HEK293 (cell line): ENCODE measurements around the gene RSPH1.

Experiments used
- CTCF ChIA-PET: fragments of 350-600 bp; formaldehyde crosslinking; extraction: SDS; loops from one replicate; lab custom pipeline; 2021; ENCODE audit warnings: antibody characterized with exemption; lab: Yijun Ruan, JAX
- POLR2A ChIA-PET: fragments of 300-600 bp; formaldehyde crosslinking; extraction: SDS; loops from one replicate; lab custom pipeline; 2020; ENCODE audit warnings: antibody characterized with exemption, inconsistent platforms; lab: Yijun Ruan, JAX
- H3K27ac ChIP-seq: fragments of 200-500 bp; sonication (Bioruptor generic); 2 replicates; pipeline ENCODE4 v1.5.1; 2014; ENCODE audit warnings: low read depth, low read length, control low read depth, inconsistent platforms; ENCODE audit errors: extremely low read depth
- H3K36me3 ChIP-seq, 2 experiments: fragments of 200-500 bp in 1 of 2; sonication (Bioruptor generic) in 1 of 2; 1 replicate in 1 of 2; 2 replicates in 1 of 2; pipeline ENCODE4 v1.5.1; 2014 to 2017; ENCODE audit warnings: inconsistent platforms in 2 of 2, low read length in 2 of 2; ENCODE audit not compliant: control insufficient read depth in 2 of 2, insufficient read depth in 1 of 2
- H3K4me1 ChIP-seq: fragments of 200-500 bp; sonication (Bioruptor generic); 2 replicates; pipeline ENCODE4 v1.5.1; 2014; ENCODE audit warnings: mild to moderate bottlenecking, low read length, inconsistent platforms; ENCODE audit not compliant: control insufficient read depth, insufficient read depth
- H3K4me3 ChIP-seq: 2 replicates; pipeline ENCODE4 v1.5.1; 2011; ENCODE audit warnings: low read depth, mild to moderate bottlenecking, control low read depth, low read length, moderate library complexity
- H3K9me3 ChIP-seq: fragments of 200-500 bp; sonication (Bioruptor generic); 2 replicates; pipeline ENCODE4 v1.5.1; 2014; ENCODE audit warnings: low read depth, low read length, inconsistent platforms; ENCODE audit not compliant: control insufficient read depth, insufficient read depth
- GFI1B ChIP-seq: fragments of 450-650 bp; formaldehyde crosslinking; IDR thresholded peaks from 2 replicates; pipeline ENCODE4 v1.5.1; 2016; ENCODE audit warnings: missing biosample characterization, missing genetic modification characterization
- KLF10 ChIP-seq: fragments of 450-650 bp; IDR thresholded peaks from 2 replicates; pipeline ENCODE4 v1.5.1; 2018; ENCODE audit warnings: missing biosample characterization, mild to moderate bottlenecking, missing genetic modification characterization
- KLF8 ChIP-seq: fragments of 450-650 bp; formaldehyde crosslinking; IDR thresholded peaks from 2 replicates; pipeline ENCODE4 v1.5.1; 2016; ENCODE audit warnings: missing biosample characterization, missing genetic modification characterization
- SALL2 ChIP-seq: fragments of 450-650 bp; formaldehyde crosslinking; IDR thresholded peaks from 2 replicates; pipeline ENCODE4 v1.5.0; 2017; ENCODE audit warnings: missing biosample characterization, mild to moderate bottlenecking, missing genetic modification characterization, borderline replicate concordance
- ZNF132 ChIP-seq: fragments of 450-650 bp; formaldehyde crosslinking; IDR thresholded peaks from 2 replicates; pipeline ENCODE4 v1.5.1; 2017; ENCODE audit warnings: missing biosample characterization, missing genetic modification characterization, borderline replicate concordance
- ZNF184 ChIP-seq: fragments of 450-650 bp; IDR thresholded peaks from 2 replicates; pipeline ENCODE4 v1.5.1; 2018; ENCODE audit warnings: missing biosample characterization, mild to moderate bottlenecking, missing genetic modification characterization
- ZNF404 ChIP-seq: fragments of 450-650 bp; formaldehyde crosslinking; IDR thresholded peaks from 2 replicates; pipeline ENCODE4 v1.5.1; 2017; ENCODE audit warnings: missing biosample characterization, missing genetic modification characterization
- ZNF423 ChIP-seq: fragments of 450-650 bp; formaldehyde crosslinking; IDR thresholded peaks from 2 replicates; pipeline ENCODE4 v1.5.1; 2016; ENCODE audit warnings: missing biosample characterization, missing genetic modification characterization
- ZNF501 ChIP-seq: fragments of 450-650 bp; formaldehyde crosslinking; IDR thresholded peaks from 2 replicates; pipeline ENCODE4 v1.5.1; 2016; ENCODE audit warnings: missing biosample characterization, missing genetic modification characterization
- ZNF529 ChIP-seq: fragments of 450-650 bp; formaldehyde crosslinking; IDR thresholded peaks from 2 replicates; pipeline ENCODE4 v1.5.1; 2017; ENCODE audit warnings: missing genetic modification characterization, missing biosample characterization; ENCODE audit not compliant: insufficient replicate concordance
- ZNF544 ChIP-seq: fragments of 450-650 bp; formaldehyde crosslinking; IDR thresholded peaks from 2 replicates; pipeline ENCODE4 v1.5.0; 2017; ENCODE audit warnings: missing biosample characterization, missing genetic modification characterization
- ZNF660 ChIP-seq: fragments of 450-650 bp; IDR thresholded peaks from 2 replicates; pipeline ENCODE4 v1.5.1; 2018; ENCODE audit warnings: missing biosample characterization, mild to moderate bottlenecking, missing genetic modification characterization
- ZNF776 ChIP-seq: fragments of 450-650 bp; formaldehyde crosslinking; IDR thresholded peaks from 2 replicates; pipeline ENCODE4 v1.5.0; 2017; ENCODE audit warnings: missing biosample characterization, missing genetic modification characterization, borderline replicate concordance
- ZNF785 ChIP-seq: fragments of 450-650 bp; formaldehyde crosslinking; IDR thresholded peaks from 2 replicates; pipeline ENCODE4 v1.5.1; 2016; ENCODE audit warnings: missing biosample characterization, missing genetic modification characterization
- ZNF792 ChIP-seq: fragments of 450-650 bp; formaldehyde crosslinking; IDR thresholded peaks from 2 replicates; pipeline ENCODE4 v1.5.1; 2016; ENCODE audit warnings: missing biosample characterization, missing genetic modification characterization
- TF ChIP-seq, protein P1 (sequence below): fragments of 450-650 bp; formaldehyde crosslinking; IDR thresholded peaks from 2 replicates; pipeline ENCODE4 v1.5.1; 2016; ENCODE audit warnings: missing biosample characterization, missing genetic modification characterization
- TF ChIP-seq, protein P2 (sequence below): fragments of 450-650 bp; formaldehyde crosslinking; IDR thresholded peaks from 2 replicates; pipeline ENCODE4 v1.5.1; 2016; ENCODE audit warnings: missing biosample characterization, missing genetic modification characterization
- TF ChIP-seq, protein P3 (sequence below): fragments of 450-650 bp; formaldehyde crosslinking; IDR thresholded peaks from 2 replicates; pipeline ENCODE4 v1.5.1; 2016; ENCODE audit warnings: missing biosample characterization, missing genetic modification characterization
- TF ChIP-seq, protein P4 (sequence below): fragments of 450-650 bp; formaldehyde crosslinking; IDR thresholded peaks from 2 replicates; pipeline ENCODE4 v1.5.1; 2016; ENCODE audit warnings: missing biosample characterization, missing genetic modification characterization
- TF ChIP-seq, protein P5 (sequence below): fragments of 450-650 bp; formaldehyde crosslinking; IDR thresholded peaks from 2 replicates; pipeline ENCODE4 v1.5.1; 2016; ENCODE audit warnings: missing biosample characterization, missing genetic modification characterization
- TF ChIP-seq, protein P6 (sequence below): fragments of 450-650 bp; formaldehyde crosslinking; IDR thresholded peaks from 2 replicates; pipeline ENCODE4; 2016; ENCODE audit warnings: missing biosample characterization, missing genetic modification characterization
- TF ChIP-seq, protein P7 (sequence below): fragments of 450-650 bp; formaldehyde crosslinking; IDR thresholded peaks from 2 replicates; pipeline ENCODE4 v1.5.1; 2016; ENCODE audit warnings: missing biosample characterization, missing genetic modification characterization

Gene RSPH1

DNA sequence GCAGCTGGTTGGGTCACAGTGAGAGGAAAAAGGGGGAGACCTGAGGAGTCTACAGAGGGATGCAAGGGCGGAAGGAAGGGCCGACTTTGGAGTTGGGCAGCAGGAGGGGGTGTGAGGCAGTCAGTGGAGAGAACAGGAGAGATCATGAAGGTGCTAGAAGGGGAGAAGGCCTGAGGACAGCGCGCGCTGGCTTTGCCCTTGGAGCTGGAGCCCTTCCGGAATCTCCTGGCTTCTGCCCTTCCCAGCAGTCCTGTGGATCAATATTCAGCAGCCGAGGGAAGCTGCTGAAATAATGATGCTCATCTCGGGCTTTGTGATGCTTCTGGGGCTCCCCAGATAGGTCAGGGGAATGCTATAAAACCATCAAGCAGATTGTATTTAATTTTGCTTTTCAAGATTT is 44.4 kb upstream of the RSPH1 start (continued):
- TF ChIP-seq ZNF529 (tag by site-specific recombination) (no peak), ZNF404 (tag by site-specific recombination) (no peak)
- TF ChIP-seq, protein P1, sequence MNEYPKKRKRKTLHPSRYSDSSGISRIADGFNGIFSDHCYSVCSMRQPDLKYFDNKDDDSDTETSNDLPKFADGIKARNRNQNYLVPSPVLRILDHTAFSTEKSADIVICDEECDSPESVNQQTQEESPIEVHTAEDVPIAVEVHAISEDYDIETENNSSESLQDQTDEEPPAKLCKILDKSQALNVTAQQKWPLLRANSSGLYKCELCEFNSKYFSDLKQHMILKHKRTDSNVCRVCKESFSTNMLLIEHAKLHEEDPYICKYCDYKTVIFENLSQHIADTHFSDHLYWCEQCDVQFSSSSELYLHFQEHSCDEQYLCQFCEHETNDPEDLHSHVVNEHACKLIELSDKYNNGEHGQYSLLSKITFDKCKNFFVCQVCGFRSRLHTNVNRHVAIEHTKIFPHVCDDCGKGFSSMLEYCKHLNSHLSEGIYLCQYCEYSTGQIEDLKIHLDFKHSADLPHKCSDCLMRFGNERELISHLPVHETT (tag by site-specific recombination): no peak

DNA sequence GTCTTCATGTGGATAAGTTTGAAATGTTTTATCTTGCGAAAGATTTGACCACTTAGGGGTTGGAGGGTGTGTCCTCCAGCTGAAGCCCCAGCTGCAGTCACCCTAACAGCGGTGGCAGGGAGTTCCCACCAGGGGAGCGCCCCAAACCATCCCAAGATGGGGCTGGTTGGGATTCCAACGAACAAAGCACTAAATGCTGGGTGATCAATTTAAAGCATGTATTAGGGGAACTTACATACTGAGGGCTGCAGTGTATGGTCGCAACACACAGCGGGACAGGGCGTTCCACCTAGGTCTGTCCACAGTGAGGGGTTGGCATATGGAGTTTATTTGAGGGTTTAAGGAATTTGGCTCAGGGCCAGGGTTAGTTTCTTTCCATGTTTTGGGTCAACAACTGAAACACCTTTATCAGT is 43.9 kb upstream of the RSPH1 start:
- no peak overlapping the region for H3K27ac ChIP-seq
- H3K4me1 ChIP-seq: peaks cover 10% of the 10 kb centered on the region; the same call in 1 of the 2 replicates

DNA sequence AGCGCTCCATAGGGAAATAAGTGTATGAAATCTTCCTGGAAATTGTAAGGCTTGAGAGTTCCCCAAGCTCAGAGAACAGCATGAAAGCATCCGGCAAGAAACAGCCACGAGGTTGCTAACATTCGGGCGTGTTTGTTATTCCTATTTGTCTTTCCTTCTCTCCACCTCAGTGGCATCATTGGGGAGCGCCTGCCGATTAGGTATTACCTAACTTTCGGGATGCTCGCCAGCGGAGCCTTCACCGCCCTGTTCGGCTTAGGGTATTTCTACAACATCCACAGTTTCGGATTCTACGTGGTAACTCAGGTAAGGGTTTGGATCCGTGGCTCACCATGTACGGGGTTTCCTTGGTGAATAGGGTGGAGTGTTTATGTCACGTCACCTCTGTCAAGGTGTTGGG is 43.3 kb upstream of the RSPH1 start:
- ChIA-PET CTCF (interaction anchor here (1.2 to 1.3 kb wide), 2 partner anchors 14 to 54 kb away, joined by 3 to 4 read pairs; no protein-coding TSS in a partner anchor), POLR2A (no interaction called here)
- H3K4me1 ChIP-seq: peaks cover 10% of the 10 kb centered on the region; the same call in 1 of the 2 replicates
- H3K27ac ChIP-seq: no peak overlapping the region
- H3K36me3 ChIP-seq: peaks cover 0 to 19% of the 10 kb centered on the region in 2 experiments; a peak in 1 of 3 replicates
- H3K4me3 ChIP-seq: no peak overlapping the region
- no peaks in the 10 kb centered on the region for H3K9me3 ChIP-seq
- TF ChIP-seq, protein P2, sequence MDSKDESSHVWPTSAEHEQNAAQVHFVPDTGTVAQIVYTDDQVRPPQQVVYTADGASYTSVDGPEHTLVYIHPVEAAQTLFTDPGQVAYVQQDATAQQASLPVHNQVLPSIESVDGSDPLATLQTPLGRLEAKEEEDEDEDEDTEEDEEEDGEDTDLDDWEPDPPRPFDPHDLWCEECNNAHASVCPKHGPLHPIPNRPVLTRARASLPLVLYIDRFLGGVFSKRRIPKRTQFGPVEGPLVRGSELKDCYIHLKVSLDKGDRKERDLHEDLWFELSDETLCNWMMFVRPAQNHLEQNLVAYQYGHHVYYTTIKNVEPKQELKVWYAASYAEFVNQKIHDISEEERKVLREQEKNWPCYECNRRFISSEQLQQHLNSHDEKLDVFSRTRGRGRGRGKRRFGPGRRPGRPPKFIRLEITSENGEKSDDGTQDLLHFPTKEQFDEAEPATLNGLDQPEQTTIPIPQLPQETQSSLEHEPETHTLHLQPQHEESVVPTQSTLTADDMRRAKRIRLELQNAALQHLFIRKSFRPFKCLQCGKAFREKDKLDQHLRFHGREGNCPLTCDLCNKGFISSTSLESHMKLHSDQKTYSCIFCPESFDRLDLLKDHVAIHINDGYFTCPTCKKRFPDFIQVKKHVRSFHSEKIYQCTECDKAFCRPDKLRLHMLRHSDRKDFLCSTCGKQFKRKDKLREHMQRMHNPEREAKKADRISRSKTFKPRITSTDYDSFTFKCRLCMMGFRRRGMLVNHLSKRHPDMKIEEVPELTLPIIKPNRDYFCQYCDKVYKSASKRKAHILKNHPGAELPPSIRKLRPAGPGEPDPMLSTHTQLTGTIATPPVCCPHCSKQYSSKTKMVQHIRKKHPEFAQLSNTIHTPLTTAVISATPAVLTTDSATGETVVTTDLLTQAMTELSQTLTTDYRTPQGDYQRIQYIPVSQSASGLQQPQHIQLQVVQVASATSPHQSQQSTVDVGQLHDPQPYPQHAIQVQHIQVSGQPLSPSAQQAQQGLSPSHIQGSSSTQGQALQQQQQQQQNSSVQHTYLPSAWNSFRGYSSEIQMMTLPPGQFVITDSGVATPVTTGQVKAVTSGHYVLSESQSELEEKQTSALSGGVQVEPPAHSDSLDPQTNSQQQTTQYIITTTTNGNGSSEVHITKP (tag by site-specific recombination): no peak
- TF ChIP-seq, protein P3, sequence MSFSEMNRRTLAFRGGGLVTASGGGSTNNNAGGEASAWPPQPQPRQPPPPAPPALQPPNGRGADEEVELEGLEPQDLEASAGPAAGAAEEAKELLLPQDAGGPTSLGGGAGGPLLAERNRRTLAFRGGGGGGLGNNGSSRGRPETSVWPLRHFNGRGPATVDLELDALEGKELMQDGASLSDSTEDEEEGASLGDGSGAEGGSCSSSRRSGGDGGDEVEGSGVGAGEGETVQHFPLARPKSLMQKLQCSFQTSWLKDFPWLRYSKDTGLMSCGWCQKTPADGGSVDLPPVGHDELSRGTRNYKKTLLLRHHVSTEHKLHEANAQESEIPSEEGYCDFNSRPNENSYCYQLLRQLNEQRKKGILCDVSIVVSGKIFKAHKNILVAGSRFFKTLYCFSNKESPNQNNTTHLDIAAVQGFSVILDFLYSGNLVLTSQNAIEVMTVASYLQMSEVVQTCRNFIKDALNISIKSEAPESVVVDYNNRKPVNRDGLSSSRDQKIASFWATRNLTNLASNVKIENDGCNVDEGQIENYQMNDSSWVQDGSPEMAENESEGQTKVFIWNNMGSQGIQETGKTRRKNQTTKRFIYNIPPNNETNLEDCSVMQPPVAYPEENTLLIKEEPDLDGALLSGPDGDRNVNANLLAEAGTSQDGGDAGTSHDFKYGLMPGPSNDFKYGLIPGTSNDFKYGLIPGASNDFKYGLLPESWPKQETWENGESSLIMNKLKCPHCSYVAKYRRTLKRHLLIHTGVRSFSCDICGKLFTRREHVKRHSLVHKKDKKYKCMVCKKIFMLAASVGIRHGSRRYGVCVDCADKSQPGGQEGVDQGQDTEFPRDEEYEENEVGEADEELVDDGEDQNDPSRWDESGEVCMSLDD (tag by site-specific recombination): no peak

More for the DNA sequence above, 43.9 kb upstream of the RSPH1 start:
- TF ChIP-seq ZNF132 (tag by site-specific recombination) (no peak), ZNF660 (no peak), KLF10 (peak; percentile 56), ZNF544 (tag by site-specific recombination) (0 out of 2 replicates have a peak, but pooled peaks have one; percentile 30), ZNF501 (tag by site-specific recombination) (no peak), ZNF792 (no peak), ZNF776 (tag by site-specific recombination) (no peak), ZNF423 (tag by site-specific recombination) (no peak), SALL2 (tag by site-specific recombination) (no peak), ZNF184 (tag by site-specific recombination) (no peak), ZNF785 (tag by site-specific recombination) (no peak), GFI1B (tag by site-specific recombination) (no peak), KLF8 (tag by site-specific recombination) (no peak)
- TF ChIP-seq, protein P4, sequence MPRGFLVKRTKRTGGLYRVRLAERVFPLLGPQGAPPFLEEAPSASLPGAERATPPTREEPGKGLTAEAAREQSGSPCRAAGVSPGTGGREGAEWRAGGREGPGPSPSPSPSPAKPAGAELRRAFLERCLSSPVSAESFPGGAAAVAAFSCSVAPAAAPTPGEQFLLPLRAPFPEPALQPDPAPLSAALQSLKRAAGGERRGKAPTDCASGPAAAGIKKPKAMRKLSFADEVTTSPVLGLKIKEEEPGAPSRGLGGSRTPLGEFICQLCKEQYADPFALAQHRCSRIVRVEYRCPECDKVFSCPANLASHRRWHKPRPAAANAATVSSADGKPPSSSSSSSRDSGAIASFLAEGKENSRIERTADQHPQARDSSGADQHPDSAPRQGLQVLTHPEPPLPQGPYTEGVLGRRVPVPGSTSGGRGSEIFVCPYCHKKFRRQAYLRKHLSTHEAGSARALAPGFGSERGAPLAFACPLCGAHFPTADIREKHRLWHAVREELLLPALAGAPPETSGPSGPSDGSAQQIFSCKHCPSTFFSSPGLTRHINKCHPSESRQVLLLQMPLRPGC (tag by site-specific recombination): no peak
- TF ChIP-seq, protein P5, sequence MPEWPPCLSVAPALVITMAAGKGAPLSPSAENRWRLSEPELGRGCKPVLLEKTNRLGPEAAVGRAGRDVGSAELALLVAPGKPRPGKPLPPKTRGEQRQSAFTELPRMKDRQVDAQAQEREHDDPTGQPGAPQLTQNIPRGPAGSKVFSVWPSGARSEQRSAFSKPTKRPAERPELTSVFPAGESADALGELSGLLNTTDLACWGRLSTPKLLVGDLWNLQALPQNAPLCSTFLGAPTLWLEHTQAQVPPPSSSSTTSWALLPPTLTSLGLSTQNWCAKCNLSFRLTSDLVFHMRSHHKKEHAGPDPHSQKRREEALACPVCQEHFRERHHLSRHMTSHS (tag by site-specific recombination): no peak
- TF ChIP-seq, protein P6, sequence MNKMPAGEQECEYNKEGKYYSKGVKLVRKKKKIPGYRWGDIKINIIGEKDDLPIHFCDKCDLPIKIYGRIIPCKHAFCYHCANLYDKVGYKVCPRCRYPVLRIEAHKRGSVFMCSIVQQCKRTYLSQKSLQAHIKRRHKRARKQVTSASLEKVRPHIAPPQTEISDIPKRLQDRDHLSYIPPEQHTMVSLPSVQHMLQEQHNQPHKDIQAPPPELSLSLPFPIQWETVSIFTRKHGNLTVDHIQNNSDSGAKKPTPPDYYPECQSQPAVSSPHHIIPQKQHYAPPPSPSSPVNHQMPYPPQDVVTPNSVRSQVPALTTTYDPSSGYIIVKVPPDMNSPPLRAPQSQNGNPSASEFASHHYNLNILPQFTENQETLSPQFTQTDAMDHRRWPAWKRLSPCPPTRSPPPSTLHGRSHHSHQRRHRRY (tag by site-specific recombination): no peak
- TF ChIP-seq, protein P7, sequence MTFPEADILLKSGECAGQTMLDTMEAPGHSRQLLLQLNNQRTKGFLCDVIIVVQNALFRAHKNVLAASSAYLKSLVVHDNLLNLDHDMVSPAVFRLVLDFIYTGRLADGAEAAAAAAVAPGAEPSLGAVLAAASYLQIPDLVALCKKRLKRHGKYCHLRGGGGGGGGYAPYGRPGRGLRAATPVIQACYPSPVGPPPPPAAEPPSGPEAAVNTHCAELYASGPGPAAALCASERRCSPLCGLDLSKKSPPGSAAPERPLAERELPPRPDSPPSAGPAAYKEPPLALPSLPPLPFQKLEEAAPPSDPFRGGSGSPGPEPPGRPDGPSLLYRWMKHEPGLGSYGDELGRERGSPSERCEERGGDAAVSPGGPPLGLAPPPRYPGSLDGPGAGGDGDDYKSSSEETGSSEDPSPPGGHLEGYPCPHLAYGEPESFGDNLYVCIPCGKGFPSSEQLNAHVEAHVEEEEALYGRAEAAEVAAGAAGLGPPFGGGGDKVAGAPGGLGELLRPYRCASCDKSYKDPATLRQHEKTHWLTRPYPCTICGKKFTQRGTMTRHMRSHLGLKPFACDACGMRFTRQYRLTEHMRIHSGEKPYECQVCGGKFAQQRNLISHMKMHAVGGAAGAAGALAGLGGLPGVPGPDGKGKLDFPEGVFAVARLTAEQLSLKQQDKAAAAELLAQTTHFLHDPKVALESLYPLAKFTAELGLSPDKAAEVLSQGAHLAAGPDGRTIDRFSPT (tag by site-specific recombination): no peak
- TF ChIP-seq, all 188 proteins: peak for 2
- H3K9me3 ChIP-seq: no peaks in the 10 kb centered on the region
- CTCF ChIA-PET: interaction anchor here (0.6 to 1.2 kb wide), 2 partner anchors 14 to 1053 kb away, joined by 3 read pairs; no protein-coding TSS in a partner anchor
- POLR2A ChIA-PET: no interaction called here
- peaks cover 0 to 20% of the 10 kb centered on the region in 2 experiments; a peak in 1 of 3 replicates for H3K36me3 ChIP-seq
- no peak overlapping the region for H3K4me3 ChIP-seq
